IMR-90 (cell line): ENCODE measurements around the gene ZC2HC1C. TPM values are rescaled to one million over a fixed set of nuclear protein-coding genes. Genes with fewer than 3 reads are reported as not detected.

Source experiments
- ATAC-seq: fragments of 200-7000 bp; cut with Tn5 transposase; 2 replicates; pipeline ENCODE4 v1.9.1; 2020; ENCODE audit warnings: low read depth, mild to moderate bottlenecking, moderate library complexity
- BruUV-seq: library from RNA; stranded (reverse); fragments of 400-500 nt; replicated peaks from 2 replicates; lab custom pipeline; 2021; lab: Mats Ljungman, UMichigan
- CTCF ChIA-PET: fragments of 300-600 bp; formaldehyde crosslinking; extraction: SDS; loops from one replicate; lab custom pipeline; 2021; ENCODE audit warnings: antibody characterized with exemption; lab: Yijun Ruan, JAX
- POLR2A ChIA-PET: fragments of 300-600 bp; sonication (Branson Sonifier 250); formaldehyde crosslinking; loops from one replicate; lab custom pipeline; 2022; ENCODE audit warnings: antibody characterized with exemption; ENCODE audit not compliant: unreplicated experiment; lab: Charles Lee
- DNase-seq: peaks from one replicate; pipeline ENCODE4 v3.0.0; 2013
- H2AFZ ChIP-seq: replicated peaks from 2 replicates; pipeline ENCODE3; 2013; ENCODE audit warnings: low read length, mild to moderate bottlenecking; ENCODE audit not compliant: poor library complexity
- H2AK5ac ChIP-seq: 2 replicates; pipeline ENCODE4 v1.6.1; 2013; ENCODE audit warnings: low read depth, low read length, inconsistent platforms
- H2AK9ac ChIP-seq: replicated peaks from 2 replicates; pipeline ENCODE3; 2013; ENCODE audit warnings: mild to moderate bottlenecking, low read depth, low read length, moderate library complexity; ENCODE audit not compliant: poor library complexity
- H2BK120ac ChIP-seq: 2 replicates; pipeline ENCODE4 v1.6.1; 2013; ENCODE audit warnings: low read depth, low read length, inconsistent platforms
- H2BK15ac ChIP-seq: 3 replicates; pipeline ENCODE4 v1.6.1; 2013; ENCODE audit warnings: low read depth, low read length, inconsistent platforms
- H2BK20ac ChIP-seq: 2 replicates; pipeline ENCODE4 v1.6.1; 2013; ENCODE audit warnings: low read depth, mild to moderate bottlenecking, inconsistent platforms, low read length, moderate library complexity
- H2BK5ac ChIP-seq: 2 replicates; pipeline ENCODE4 v1.6.1; 2013; ENCODE audit warnings: mild to moderate bottlenecking, low read depth, low read length, inconsistent platforms; ENCODE audit not compliant: poor library complexity, severe bottlenecking
- H3K14ac ChIP-seq: replicated peaks from 2 replicates; pipeline ENCODE4 v1.6.1; 2013; ENCODE audit warnings: low read depth, low read length, inconsistent platforms
- H3K18ac ChIP-seq: 2 replicates; pipeline ENCODE4 v1.6.1; 2013; ENCODE audit warnings: low read depth, low read length, control low read depth
- H3K23ac ChIP-seq: 2 replicates; pipeline ENCODE4 v1.6.1; 2013; ENCODE audit warnings: low read depth, low read length, inconsistent platforms
- H3K27ac ChIP-seq: 2 replicates; pipeline ENCODE4 v1.5.1; 2013; ENCODE audit warnings: mild to moderate bottlenecking, control low read depth, low read length; ENCODE audit not compliant: insufficient read depth
- H3K27me3 ChIP-seq: 2 replicates; pipeline ENCODE4 v1.6.1; 2013; ENCODE audit warnings: low read length; ENCODE audit not compliant: control insufficient read depth, insufficient read depth
- H3K36me3 ChIP-seq: 2 replicates; pipeline ENCODE4 v1.6.1; 2013; ENCODE audit warnings: low read length, mixed read lengths; ENCODE audit not compliant: control insufficient read depth, insufficient read depth
- H3K4ac ChIP-seq: 2 replicates; pipeline ENCODE4 v1.6.1; 2013; ENCODE audit warnings: low read depth, low read length, inconsistent platforms
- H3K4me1 ChIP-seq: 2 replicates; pipeline ENCODE4 v1.6.1; 2013; ENCODE audit warnings: low read length, mixed read lengths; ENCODE audit not compliant: control insufficient read depth, insufficient read depth
- H3K4me2 ChIP-seq: 2 replicates; pipeline ENCODE4 v1.6.1; 2013; ENCODE audit warnings: low read depth, mild to moderate bottlenecking, control low read depth, low read length, moderate library complexity
- H3K4me3 ChIP-seq: 2 replicates; pipeline ENCODE4 v1.5.1; 2013; ENCODE audit warnings: low read depth, mild to moderate bottlenecking, control low read depth, low read length, moderate library complexity; ENCODE audit not compliant: insufficient read depth
- H3K56ac ChIP-seq: 2 replicates; pipeline ENCODE4 v1.6.1; 2013; ENCODE audit warnings: low read length, inconsistent platforms; ENCODE audit not compliant: insufficient read depth; ENCODE audit errors: extremely low read depth
- H3K79me1 ChIP-seq, 2 experiments: 2 replicates each; pipeline ENCODE4 v1.6.1; 2013; ENCODE audit warnings: low read length in 2 of 2, inconsistent platforms in 1 of 2, low read depth in 1 of 2
- H3K9ac ChIP-seq: 2 replicates; pipeline ENCODE4 v1.6.1; 2013; ENCODE audit warnings: low read depth, low read length, control low read depth
- H3K9me1 ChIP-seq: 2 replicates; pipeline ENCODE4 v1.6.1; 2013; ENCODE audit warnings: low read length, inconsistent platforms; ENCODE audit not compliant: insufficient read depth
- H3K9me3 ChIP-seq: 2 replicates; pipeline ENCODE4 v1.6.1; 2013; ENCODE audit warnings: low read length; ENCODE audit not compliant: control insufficient read depth, insufficient read depth
- H4K20me1 ChIP-seq: 2 replicates; pipeline ENCODE4 v1.6.1; 2013; ENCODE audit warnings: low read length, inconsistent platforms; ENCODE audit not compliant: insufficient read depth
- H4K5ac ChIP-seq: 2 replicates; pipeline ENCODE4 v1.6.1; 2013; ENCODE audit warnings: mild to moderate bottlenecking, low read depth, low read length, control low read depth
- H4K8ac ChIP-seq, 2 experiments: 2 replicates each; pipeline ENCODE4 v1.6.1; 2013; ENCODE audit warnings: low read depth in 2 of 2, low read length in 2 of 2, control low read depth in 1 of 2, inconsistent platforms in 1 of 2
- H4K91ac ChIP-seq: 2 replicates; pipeline ENCODE4 v1.6.1; 2013; ENCODE audit warnings: low read depth, low read length, inconsistent platforms; ENCODE audit not compliant: insufficient read depth
- BHLHE40 ChIP-seq: fragments of 150-350 bp; IDR thresholded peaks from 2 replicates; pipeline ENCODE4 v1.6.1; 2016; ENCODE audit warnings: mild to moderate bottlenecking, low read depth, low read length
- CEBPB ChIP-seq: IDR thresholded peaks from 2 replicates; pipeline ENCODE4 v1.6.1; 2012; ENCODE audit warnings: low read depth, low read length, improper control_type of control experiment
- CHD1 ChIP-seq: IDR thresholded peaks from 2 replicates; pipeline ENCODE4 v1.6.1; 2012; ENCODE audit warnings: low read depth, low read length, improper control_type of control experiment
- FOS ChIP-seq: fragments of 150-350 bp; IDR thresholded peaks from 2 replicates; pipeline ENCODE4 v1.6.1; 2016; ENCODE audit warnings: low read depth, low read length
- MAFK ChIP-seq: IDR thresholded peaks from 2 replicates; pipeline ENCODE4 v1.6.1; 2012; ENCODE audit warnings: low read depth, low read length, improper control_type of control experiment
- MAZ ChIP-seq: IDR thresholded peaks from 2 replicates; pipeline ENCODE4 v1.6.1; 2012; ENCODE audit warnings: low read depth, mild to moderate bottlenecking, low read length, improper control_type of control experiment, moderate library complexity, borderline replicate concordance
- MXI1 ChIP-seq: IDR thresholded peaks from 2 replicates; pipeline ENCODE4 v1.6.1; 2012; ENCODE audit warnings: low read depth, mild to moderate bottlenecking, low read length, moderate library complexity, borderline replicate concordance
- NFE2L2 ChIP-seq: fragments of 150-350 bp; IDR thresholded peaks from 2 replicates; pipeline ENCODE4 v1.6.1; 2016; ENCODE audit warnings: low read depth, mild to moderate bottlenecking, low read length
- POLR2A ChIP-seq: IDR thresholded peaks from 2 replicates; pipeline ENCODE4 v1.6.1; 2012; ENCODE audit warnings: mild to moderate bottlenecking, low read depth, low read length
- RAD21 ChIP-seq: IDR thresholded peaks from 2 replicates; pipeline ENCODE4 v1.6.1; 2012; ENCODE audit warnings: low read length, improper control_type of control experiment
- RCOR1 ChIP-seq: IDR thresholded peaks from 2 replicates; pipeline ENCODE4 v1.6.1; 2012; ENCODE audit warnings: mild to moderate bottlenecking, low read length, improper control_type of control experiment; ENCODE audit not compliant: insufficient replicate concordance
- RFX5 ChIP-seq: IDR thresholded peaks from 2 replicates; pipeline ENCODE4 v1.8.0; 2012; ENCODE audit warnings: low read depth, mild to moderate bottlenecking, low read length, moderate library complexity
- SMC3 ChIP-seq: fragments of 150-350 bp; IDR thresholded peaks from 2 replicates; pipeline ENCODE4 v1.6.1; 2016; ENCODE audit warnings: low read depth, mild to moderate bottlenecking, antibody characterized with exemption, low read length, moderate library complexity
- USF2 ChIP-seq: fragments of 150-350 bp; IDR thresholded peaks from 2 replicates; pipeline ENCODE4 v1.6.1; 2017; ENCODE audit warnings: mild to moderate bottlenecking, antibody characterized with exemption, low read length, low read depth
- dilution Hi-C: fragments of 300-500 bp; cut with HindIII; formaldehyde crosslinking; loops from one replicate; pipeline ENCODE4 v1.14.3; 2018; ENCODE audit warnings: low sequenced_read_pairs; ENCODE audit not compliant: unreplicated experiment
- in situ Hi-C: fragments of 300-500 bp; cut with MboI; formaldehyde crosslinking; loops from 3 replicates; pipeline ENCODE4 v1.14.3; 2019; ENCODE audit warnings: low sequenced_read_pairs, inconsistent platforms, mixed read lengths
- intact Hi-C: fragments of 100-400 bp; cut with micrococcal nuclease; formaldehyde crosslinking; loops from 2 replicates; pipeline ENCODE4 v1.10.0; 2022
- polyA plus RNA-seq, 3 experiments: library from polyadenylated mRNA; depleted of rRNA; stranded (reverse); fragments of >200 nt; gene quantifications; 2 replicates each; pipeline ENCODE4 v1.2.3, GENCODE V29; 2012; ENCODE audit warnings: low replicate concordance in 1 of 3
- total RNA-seq: library from RNA; depleted of rRNA; stranded (reverse); fragments of >200 nt; gene quantifications from 2 replicates; pipeline ENCODE4 v1.2.3, GENCODE V29; 2012
- TF ChIP-seq, protein P1 (sequence below): fragments of 150-350 bp; IDR thresholded peaks from 2 replicates; pipeline ENCODE4 v1.6.1; 2016; ENCODE audit warnings: low read depth, mild to moderate bottlenecking, low read length, moderate library complexity, borderline replicate concordance
- TF ChIP-seq, protein P2 (sequence below): conservative IDR thresholded peaks from 2 replicates; pipeline ENCODE4 v1.5.1; 2012; ENCODE audit warnings: mild to moderate bottlenecking, low read depth, low read length, improper control_type of control experiment

Gene ZC2HC1C
- total and polyA plus RNA-seq, 2 of the 4 experiments (the other 2 are of a cell fraction) = 0.15 to 0.54 TPM

DNA sequence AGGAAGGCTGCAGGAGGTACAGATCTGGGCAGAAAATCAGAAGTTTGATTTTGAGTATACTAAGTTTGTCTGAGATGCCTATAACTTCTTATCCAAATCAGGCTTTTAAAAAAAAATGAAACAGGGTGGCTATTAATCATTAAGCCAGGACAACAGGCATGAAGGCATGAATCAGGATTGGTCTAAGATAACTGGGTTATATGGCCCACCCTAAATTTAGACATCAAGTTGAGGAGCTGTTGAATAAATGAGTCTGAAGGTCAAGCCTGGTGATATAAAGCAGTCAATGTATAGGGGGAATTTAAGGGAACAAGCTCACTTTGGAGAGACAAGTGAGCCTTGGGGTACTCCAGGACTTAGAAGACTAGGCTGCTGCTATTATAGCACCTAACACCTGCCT is 28.8 kb downstream of the ZC2HC1C start:
- Histone ChIP-seq H2BK5ac (no peak overlapping the region), H3K9me3 (no peaks in the 10 kb centered on the region), H3K4ac (no peak overlapping the region), H2BK20ac (no peak overlapping the region), H3K9ac (no peak overlapping the region), H3K14ac (no peak overlapping the region), H3K4me1 (no peaks in the 10 kb centered on the region), H4K91ac (no peak overlapping the region), H3K4me3 (no peak overlapping the region), H2BK120ac (no peak overlapping the region), H3K18ac (no peak overlapping the region), H3K9me1 (no peaks in the 10 kb centered on the region), H2AFZ (no peak overlapping the region), H2AK5ac (no peak overlapping the region), H3K27ac (no peak overlapping the region), H3K36me3 (peaks cover 30% of the 10 kb centered on the region), H4K5ac (no peak overlapping the region), H2BK15ac (no peak overlapping the region), H4K20me1 (no peaks in the 10 kb centered on the region), H3K79me1 (peaks cover 0 to 3% of the 10 kb centered on the region in 2 experiments; a peak in 1 of 4 replicates), H4K8ac (no peak overlapping the region), H3K27me3 (no peaks in the 10 kb centered on the region), H3K4me2 (no peak overlapping the region), H3K56ac (no peak overlapping the region), H2AK9ac (no peak overlapping the region), H3K23ac (no peak overlapping the region)
- ChIA-PET CTCF (no interaction called here), POLR2A (interaction anchor here (0.6 kb wide), 1 partner anchor 71 kb away, joined by 3 read pairs; no protein-coding TSS in a partner anchor)
- in situ Hi-C loops = no loop called here
- BruUV-seq = no TSS peak
- TF ChIP-seq POLR2A (no peak), BHLHE40 (no peak), CHD1 (no peak), SMC3 (no peak), MAZ (no peak), CEBPB (no peak), RCOR1 (no peak), USF2 (no peak), RFX5 (no peak), MXI1 (no peak), NFE2L2 (no peak), FOS (no peak), RAD21 (no peak), MAFK (no peak)
- TF ChIP-seq, protein P1, sequence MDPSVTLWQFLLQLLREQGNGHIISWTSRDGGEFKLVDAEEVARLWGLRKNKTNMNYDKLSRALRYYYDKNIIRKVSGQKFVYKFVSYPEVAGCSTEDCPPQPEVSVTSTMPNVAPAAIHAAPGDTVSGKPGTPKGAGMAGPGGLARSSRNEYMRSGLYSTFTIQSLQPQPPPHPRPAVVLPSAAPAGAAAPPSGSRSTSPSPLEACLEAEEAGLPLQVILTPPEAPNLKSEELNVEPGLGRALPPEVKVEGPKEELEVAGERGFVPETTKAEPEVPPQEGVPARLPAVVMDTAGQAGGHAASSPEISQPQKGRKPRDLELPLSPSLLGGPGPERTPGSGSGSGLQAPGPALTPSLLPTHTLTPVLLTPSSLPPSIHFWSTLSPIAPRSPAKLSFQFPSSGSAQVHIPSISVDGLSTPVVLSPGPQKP = no peak
- TF ChIP-seq, protein P2, sequence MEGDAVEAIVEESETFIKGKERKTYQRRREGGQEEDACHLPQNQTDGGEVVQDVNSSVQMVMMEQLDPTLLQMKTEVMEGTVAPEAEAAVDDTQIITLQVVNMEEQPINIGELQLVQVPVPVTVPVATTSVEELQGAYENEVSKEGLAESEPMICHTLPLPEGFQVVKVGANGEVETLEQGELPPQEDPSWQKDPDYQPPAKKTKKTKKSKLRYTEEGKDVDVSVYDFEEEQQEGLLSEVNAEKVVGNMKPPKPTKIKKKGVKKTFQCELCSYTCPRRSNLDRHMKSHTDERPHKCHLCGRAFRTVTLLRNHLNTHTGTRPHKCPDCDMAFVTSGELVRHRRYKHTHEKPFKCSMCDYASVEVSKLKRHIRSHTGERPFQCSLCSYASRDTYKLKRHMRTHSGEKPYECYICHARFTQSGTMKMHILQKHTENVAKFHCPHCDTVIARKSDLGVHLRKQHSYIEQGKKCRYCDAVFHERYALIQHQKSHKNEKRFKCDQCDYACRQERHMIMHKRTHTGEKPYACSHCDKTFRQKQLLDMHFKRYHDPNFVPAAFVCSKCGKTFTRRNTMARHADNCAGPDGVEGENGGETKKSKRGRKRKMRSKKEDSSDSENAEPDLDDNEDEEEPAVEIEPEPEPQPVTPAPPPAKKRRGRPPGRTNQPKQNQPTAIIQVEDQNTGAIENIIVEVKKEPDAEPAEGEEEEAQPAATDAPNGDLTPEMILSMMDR = no peak
- dilution Hi-C loops = no loop called here
- DNase-seq (no peak), ATAC-seq (no peak)
- intact Hi-C loops = no loop called here
